ENCODE measurements around the gene FMO3.

FMO3 gene

GRCh38 chr1:171117085-171117484 is 26.4 kb downstream of the FMO3 start:
- no peak for DNase-seq

DNA sequence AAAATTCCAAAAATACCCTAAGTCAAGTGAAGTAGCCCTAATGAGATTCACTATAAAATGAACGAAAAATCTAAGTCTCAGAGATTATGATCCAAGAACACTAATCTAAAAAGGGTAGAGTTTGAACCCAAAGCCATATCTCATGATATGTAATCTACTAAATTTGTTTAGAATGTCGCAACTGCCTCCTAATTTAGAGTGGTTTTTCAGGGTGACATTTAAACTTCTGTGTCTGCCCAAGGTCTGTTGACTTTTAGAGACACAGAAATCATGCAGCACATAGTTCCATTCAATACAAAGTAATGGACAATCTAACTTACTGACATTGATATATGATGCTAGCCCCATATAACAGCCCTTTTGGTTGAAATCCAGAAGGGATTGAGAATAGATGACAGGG is 28.9 kb downstream of the FMO3 start:
- no peak for DNase-seq

DNA sequence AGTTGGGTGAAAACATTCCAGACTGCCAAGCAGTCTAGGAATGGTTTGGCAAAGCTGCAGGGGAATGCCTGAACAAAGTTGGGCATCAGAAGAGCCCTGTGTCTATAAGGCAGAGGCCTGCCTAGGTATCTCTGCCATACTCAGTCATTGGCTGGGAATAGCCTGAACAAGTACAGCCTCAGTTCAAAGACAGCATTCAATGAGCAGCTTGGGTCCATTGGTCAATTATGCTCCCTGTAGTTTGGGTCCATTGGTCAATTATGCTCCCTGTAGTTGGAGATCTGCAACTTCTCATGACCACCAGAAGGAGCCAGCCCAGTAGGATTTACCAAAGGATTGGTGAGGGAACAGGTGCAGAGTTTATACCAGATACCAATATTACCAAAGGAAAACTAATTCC is 31.6 kb downstream of the FMO3 start:
- DNase-seq = no peak

GRCh38 chr1:171122893-171123292 is 32.2 kb downstream of the FMO3 start:
- no peak for DNase-seq

- DNase-seq = no peak
These were observed 35.8 kb downstream of the FMO3 start for GRCh38 chr1:171126504-171126903.

- no peak for DNase-seq
These were observed 36.4 kb downstream of the FMO3 start for GRCh38 chr1:171127099-171127498.

GRCh38 chr1:171127501-171127900 is 36.8 kb downstream of the FMO3 start:
- no peak for DNase-seq

- DNase-seq = no peak
These were observed 37.8 kb downstream of the FMO3 start for GRCh38 chr1:171128463-171128862.

GRCh38 chr1:171134204-171134923 is 43.7 kb downstream of the FMO3 start:
- DNase-seq = no peak

GRCh38 chr1:171137580-171137979 is 46.9 kb downstream of the FMO3 start:
- DNase-seq = no peak

GRCh38 chr1:171138980-171139379 is 48.3 kb downstream of the FMO3 start:
- no peak for DNase-seq

GRCh38 chr1:171139890-171140289 is 49.2 kb downstream of the FMO3 start:
- DNase-seq = no peak

DNA sequence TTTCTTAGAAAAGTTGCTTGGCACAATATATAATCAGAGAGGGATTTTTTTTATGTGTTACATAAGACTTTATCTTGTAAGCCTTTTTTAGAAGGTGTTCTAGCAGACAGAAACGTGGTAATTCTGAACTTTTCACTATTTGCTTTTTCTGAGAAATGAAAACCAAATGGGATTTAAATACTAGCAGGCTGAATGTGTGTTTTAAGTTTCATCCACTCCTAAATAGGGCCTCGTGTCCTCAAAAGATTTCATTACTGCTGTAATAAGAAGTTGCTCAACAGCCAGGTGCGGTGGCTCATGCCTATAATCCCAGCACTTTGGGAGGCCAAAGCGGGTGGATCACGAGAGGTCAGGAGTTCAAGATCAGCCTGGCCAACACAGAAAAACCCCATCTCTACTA is 49.7 kb downstream of the FMO3 start:
- no peak for DNase-seq

GRCh38 chr1:171140956-171141687 is 50.4 kb downstream of the FMO3 start:
- DNase-seq = peak; percentile 4

DNA sequence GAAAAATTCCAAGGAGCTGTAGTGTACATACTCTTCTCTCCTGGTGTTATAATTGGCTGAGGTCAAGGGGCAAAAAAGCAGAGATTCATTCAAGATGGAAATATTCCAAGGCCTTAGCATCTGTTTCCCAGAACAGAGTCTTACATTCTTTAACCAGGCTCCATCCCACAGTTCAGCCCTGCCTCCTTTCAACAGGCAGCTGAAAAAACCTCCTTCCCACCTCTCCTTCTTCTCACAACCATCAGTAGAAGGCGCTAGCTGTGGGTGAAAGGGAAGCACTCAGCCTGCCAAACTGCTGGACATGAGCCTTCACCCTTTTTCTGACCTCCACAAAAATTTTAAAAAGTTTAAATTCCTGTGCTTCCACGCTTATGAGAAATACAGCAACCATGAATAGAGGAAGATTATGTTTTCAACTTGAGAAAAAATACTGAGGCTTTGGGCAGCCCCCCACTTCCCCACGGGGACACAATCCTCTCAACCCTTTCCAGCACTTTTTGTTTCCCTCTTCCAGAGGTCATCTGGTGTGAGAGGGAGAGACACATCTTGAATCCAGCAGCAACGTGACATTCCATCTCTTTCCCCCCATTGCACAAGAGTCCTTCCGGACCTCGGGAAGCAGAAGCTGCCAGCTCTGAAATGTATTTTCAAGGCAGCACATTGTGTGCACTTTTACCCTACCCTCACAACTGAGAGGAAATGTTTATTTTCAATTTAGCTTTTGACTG is 51.1 kb downstream of the FMO3 start:
- DNase-seq = no peak

DNA sequence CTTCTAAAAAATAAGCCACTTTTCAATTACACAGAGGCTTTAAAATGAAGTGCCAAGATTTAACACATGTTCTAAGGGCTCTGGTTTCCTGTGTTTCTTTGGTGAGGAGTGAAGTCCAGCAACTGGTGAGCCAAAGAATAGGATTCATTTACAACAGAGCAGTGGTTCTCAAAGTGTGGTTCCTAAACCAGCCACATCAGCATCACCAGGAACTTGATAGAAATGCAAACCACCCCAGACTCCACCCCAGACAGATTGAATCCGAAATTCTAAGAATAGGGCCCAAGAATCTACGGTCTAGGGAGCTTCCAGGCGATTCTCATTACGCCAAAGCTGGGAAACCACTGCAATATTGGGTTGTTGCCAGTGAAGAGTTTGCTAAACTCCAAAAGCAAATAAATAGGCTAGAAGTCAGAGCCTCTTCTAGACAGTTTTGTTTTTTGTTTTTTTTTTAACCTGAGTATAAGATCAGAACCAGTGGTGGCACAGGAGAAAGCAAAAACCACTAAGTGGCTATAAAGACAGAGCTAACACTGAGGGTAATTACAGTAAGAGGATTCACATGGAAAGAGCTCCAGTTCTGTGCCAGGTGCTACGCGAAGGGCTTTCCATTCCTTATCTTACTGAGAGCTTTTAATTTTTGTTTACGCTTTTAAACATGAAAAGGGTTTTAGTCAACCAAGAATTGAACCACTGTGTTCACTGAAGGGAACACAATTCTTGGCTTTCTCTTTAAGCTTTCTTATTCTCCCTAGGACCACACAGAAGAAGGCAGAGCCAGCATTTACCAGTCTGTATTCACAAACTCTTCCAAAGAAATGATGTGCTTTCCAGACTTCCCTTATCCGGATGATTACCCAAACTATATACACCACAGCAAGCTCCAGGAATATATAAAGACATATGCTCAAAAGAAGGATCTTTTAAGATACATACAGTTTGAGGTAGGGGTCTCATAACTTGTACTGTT is 52.0 kb downstream of the FMO3 start:
- DNase-seq = no peak

DNA sequence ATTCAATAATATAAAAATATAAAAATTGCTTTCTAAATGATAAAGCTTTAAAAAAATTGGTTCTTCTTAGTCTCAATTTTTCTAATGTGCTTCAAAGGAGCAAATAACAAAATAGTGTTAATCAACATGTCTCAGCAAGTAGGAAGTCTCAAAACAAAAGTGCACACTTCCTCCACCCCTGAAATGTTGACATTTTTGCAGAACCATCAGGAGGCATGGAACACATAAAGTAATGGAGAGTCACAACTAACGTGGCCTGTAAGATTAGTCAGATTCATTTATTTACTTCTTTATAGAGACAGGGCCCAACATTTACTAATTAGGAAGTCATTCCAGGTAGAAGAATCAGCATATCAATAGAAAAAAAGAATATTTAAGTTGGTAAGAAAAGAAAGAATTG is 59.5 kb downstream of the FMO3 start:
- no peak for DNase-seq

DNA sequence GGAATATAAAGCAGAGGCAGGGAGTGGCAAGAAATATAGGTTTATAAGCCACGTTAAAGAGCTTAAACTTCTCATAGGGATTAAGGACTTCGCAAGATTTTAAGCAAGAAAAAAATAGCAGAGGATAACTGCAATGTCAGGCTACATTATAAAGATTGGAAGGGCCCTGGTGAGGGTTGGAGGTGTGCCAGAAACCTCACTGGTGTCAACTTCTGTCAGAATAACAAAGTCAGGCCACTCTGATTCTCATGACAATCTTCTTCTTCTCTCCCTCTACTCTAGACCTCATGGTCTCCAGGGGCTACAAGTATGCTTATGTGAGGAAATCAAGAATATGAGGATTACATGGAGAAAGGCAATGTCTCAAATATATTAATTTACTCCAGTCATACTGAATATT is 61.8 kb downstream of the FMO3 start:
- no peak for DNase-seq

DNA sequence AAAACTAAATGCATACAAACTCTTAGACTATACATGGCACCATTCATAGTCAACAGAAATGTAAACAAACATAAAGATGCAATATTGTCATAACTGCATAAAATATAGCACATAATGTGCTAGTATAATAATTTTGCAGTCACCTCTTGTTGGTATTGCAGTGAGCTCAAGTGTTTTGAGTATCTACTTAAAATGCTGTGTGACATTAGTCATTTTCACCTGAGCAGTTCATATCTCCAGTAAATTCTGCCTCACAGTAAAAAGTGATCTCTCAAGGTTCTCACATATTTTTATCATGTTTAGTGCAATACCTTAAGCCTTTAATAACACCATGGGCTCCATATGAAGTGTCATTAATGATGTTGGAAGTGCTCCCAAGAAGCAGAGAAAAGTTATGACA is 64.8 kb downstream of the FMO3 start:
- no peak for DNase-seq

DNA sequence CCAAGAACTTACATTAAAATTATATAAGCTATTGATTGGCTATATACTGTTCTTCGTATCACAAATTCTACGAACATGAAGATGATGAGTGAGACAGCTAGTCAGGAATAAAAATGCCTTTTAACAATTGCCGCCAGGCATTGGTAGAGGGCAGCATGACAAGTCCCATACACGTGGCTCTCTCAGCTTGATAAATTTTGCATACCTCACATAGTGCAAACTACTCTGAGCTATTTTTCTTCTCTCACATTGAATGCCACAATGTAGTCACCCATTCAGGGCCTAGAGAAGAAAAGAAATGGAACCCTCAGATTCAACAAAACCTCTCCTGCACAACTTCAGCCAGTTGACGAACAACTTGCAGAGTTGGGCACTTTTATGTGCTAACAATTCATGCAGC is 67.4 kb downstream of the FMO3 start:
- DNase-seq = no peak

GRCh38 chr1:171158551-171158950 is 67.8 kb downstream of the FMO3 start:
- DNase-seq = no peak

GRCh38 chr1:171159148-171159547 is 68.4 kb downstream of the FMO3 start:
- DNase-seq = no peak

DNA sequence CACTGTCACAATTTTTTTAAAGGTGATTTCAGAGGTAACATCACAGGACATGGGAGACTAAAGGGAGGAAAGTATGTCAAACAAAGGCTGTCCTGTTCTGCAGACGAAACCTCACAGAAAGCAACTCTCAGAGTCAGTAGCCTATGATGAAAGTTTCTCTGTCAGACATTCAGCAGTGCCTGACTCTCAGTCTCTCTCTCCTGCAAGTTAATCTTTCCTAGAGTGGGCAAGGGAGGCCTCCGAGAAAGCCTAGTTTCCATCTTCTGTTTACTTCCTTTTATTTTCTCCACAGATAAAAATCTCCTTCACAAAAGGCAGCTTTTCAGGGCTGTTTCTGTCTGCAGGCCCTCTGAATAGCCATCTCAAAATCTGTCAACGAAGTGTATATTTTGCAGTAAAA is 69.5 kb downstream of the FMO3 start:
- DNase-seq = no peak
